HL-60 (cell line): ENCODE data around the gene HDAC9.

Source experiments
- DNase-seq, 2 experiments: peaks; one replicate each; pipeline ENCODE4 v3.0.0-alpha.2; 2010 to 2020; ENCODE audit warnings: low read depth in 1 of 2, low spot score in 1 of 2
- H3K27ac ChIP-seq: fragments of 250-450 bp; sonication (Bioruptor Pico); replicated peaks from 2 replicates; pipeline ENCODE4 v1.5.1; 2020; ENCODE audit warnings: mild to moderate bottlenecking, moderate library complexity
- H3K27me3 ChIP-seq: fragments of 250-450 bp; sonication (Bioruptor Pico); 2 replicates; pipeline ENCODE4 v1.5.1; 2021; ENCODE audit warnings: mild to moderate bottlenecking, moderate library complexity; ENCODE audit not compliant: insufficient read depth, poor library complexity, severe bottlenecking
- H3K4me3 ChIP-seq: replicated peaks from 2 replicates; pipeline ENCODE4 v1.5.1; 2011; ENCODE audit warnings: mild to moderate bottlenecking, control low read depth, low read length; ENCODE audit not compliant: insufficient read depth
- GABPA ChIP-seq: IDR thresholded peaks from 2 replicates; pipeline ENCODE4 v1.6.1; 2012; ENCODE audit warnings: low read depth
- POLR2AphosphoS5 ChIP-seq: IDR thresholded peaks from 2 replicates; pipeline ENCODE4 v1.6.1; 2012; ENCODE audit warnings: low read depth
- SPI1 ChIP-seq: IDR thresholded peaks from 2 replicates; pipeline ENCODE4 v1.6.1; 2012; ENCODE audit warnings: low read depth, mild to moderate bottlenecking, borderline replicate concordance
- TF ChIP-seq, protein P1 (sequence below): IDR thresholded peaks from one replicate; pipeline ENCODE4 v1.5.1; 2011; ENCODE audit warnings: low read length, control low read depth, inconsistent platforms; ENCODE audit not compliant: insufficient read depth
- TF ChIP-seq, protein P2 (sequence below): IDR thresholded peaks from 2 replicates; pipeline ENCODE4 v1.6.1; 2012; ENCODE audit warnings: low read depth; ENCODE audit not compliant: insufficient replicate concordance

HDAC9 gene

DNA sequence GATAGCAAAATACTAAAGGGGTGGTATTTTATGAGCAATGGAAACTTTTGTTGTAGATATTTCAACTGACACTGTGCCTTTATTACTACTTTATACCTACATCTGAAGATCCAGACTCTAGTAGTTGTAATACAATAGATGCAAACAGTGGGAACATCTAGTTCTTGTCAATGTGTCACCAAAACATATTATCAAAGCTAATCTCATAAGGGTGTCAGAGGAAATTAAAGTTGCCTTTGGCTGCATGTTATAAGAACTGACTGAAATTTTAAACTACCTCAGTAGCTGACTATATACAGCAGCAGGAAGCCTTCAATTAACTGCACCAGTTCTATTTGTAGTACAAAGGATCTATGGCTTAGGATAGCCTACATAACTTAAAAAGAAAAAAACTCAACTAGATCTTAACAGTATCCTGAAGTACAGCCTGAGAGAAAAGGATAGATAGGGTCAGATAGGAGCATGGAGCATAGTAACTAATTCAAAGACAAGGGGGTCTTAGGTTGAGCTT lies 30.9 kb downstream of the HDAC9 start:
- no peak overlapping the region for H3K4me3 ChIP-seq
- H3K27me3 ChIP-seq: no peaks in the 10 kb centered on the region
- DNase-seq: no peak
- H3K27ac ChIP-seq: no peak overlapping the region
- TF ChIP-seq, protein P1, sequence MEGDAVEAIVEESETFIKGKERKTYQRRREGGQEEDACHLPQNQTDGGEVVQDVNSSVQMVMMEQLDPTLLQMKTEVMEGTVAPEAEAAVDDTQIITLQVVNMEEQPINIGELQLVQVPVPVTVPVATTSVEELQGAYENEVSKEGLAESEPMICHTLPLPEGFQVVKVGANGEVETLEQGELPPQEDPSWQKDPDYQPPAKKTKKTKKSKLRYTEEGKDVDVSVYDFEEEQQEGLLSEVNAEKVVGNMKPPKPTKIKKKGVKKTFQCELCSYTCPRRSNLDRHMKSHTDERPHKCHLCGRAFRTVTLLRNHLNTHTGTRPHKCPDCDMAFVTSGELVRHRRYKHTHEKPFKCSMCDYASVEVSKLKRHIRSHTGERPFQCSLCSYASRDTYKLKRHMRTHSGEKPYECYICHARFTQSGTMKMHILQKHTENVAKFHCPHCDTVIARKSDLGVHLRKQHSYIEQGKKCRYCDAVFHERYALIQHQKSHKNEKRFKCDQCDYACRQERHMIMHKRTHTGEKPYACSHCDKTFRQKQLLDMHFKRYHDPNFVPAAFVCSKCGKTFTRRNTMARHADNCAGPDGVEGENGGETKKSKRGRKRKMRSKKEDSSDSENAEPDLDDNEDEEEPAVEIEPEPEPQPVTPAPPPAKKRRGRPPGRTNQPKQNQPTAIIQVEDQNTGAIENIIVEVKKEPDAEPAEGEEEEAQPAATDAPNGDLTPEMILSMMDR: no peak
- TF ChIP-seq SPI1: no peak
- TF ChIP-seq, protein P2, sequence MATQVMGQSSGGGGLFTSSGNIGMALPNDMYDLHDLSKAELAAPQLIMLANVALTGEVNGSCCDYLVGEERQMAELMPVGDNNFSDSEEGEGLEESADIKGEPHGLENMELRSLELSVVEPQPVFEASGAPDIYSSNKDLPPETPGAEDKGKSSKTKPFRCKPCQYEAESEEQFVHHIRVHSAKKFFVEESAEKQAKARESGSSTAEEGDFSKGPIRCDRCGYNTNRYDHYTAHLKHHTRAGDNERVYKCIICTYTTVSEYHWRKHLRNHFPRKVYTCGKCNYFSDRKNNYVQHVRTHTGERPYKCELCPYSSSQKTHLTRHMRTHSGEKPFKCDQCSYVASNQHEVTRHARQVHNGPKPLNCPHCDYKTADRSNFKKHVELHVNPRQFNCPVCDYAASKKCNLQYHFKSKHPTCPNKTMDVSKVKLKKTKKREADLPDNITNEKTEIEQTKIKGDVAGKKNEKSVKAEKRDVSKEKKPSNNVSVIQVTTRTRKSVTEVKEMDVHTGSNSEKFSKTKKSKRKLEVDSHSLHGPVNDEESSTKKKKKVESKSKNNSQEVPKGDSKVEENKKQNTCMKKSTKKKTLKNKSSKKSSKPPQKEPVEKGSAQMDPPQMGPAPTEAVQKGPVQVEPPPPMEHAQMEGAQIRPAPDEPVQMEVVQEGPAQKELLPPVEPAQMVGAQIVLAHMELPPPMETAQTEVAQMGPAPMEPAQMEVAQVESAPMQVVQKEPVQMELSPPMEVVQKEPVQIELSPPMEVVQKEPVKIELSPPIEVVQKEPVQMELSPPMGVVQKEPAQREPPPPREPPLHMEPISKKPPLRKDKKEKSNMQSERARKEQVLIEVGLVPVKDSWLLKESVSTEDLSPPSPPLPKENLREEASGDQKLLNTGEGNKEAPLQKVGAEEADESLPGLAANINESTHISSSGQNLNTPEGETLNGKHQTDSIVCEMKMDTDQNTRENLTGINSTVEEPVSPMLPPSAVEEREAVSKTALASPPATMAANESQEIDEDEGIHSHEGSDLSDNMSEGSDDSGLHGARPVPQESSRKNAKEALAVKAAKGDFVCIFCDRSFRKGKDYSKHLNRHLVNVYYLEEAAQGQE: no peak

DNA sequence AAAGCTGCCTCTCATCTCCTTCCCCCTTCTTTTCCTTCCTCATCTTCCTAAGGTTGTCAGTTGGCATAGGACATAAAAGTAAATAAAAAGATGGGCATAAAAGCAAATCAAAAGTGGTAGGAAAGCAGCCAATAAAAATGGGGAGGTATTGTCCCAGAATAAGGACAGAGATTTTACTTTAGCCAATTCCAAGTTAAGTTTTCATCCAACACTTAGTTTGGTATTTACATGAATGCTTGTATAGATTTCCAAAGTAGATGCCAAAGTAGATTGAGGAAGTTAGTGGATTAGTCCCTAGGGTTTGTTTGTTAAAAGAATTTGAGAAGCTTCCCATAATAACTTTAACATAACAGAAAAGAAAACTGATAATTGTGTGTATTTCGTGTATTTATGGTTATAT lies 33.7 kb downstream of the HDAC9 start:
- no peak overlapping the region for H3K27ac ChIP-seq
- no peak overlapping the region for H3K4me3 ChIP-seq
- no peak for DNase-seq
- no peaks in the 10 kb centered on the region for H3K27me3 ChIP-seq
- TF ChIP-seq, protein P1: no peak
- TF ChIP-seq SPI1 (no peak), GABPA (no peak), POLR2AphosphoS5 (no peak)
- TF ChIP-seq, protein P2: no peak

DNA sequence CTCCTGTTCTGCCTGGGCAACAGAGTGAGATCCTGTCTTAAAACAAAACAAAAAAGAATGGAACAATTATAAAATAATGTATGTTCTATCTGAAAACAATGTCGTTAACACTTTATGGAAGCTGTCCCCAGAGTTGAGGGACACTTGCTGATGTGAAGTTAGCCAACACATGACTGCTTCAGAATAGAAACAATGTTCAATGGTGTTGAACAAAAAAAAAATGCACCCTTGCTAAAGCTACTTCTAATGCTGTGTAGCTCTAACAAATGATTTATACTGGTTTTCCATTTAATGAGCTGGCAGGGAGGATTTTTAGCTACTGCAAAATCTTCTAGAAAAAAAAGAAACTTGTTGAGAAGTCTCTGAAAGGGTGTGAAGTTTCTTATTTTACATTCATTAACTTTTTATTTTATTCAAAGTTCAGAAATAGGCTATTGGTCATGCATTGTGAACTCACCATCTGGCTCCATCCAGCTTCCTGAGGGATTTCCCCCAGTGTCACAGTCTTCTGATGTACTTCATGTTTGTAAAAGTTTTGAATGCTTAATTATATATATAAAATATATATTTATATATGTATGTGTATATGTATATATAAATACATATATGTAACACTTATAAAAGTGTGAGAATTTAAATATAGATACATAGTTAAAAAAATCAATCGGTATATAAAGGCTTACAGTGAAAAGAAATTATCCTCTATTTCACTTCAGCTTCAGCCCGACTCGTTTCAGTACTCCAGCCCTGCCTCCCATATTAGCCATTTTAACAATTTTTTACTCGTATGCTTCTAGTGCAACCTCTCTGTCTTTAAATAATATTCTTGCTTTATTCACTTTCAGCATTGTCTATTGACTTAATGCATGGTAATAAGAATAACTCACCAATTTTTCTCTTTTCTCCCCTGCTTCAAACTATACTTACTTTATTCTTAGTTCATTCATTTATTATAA lies 35.0 kb downstream of the HDAC9 start:
- no peak overlapping the region for H3K4me3 ChIP-seq
- TF ChIP-seq SPI1 (no peak), GABPA (no peak), POLR2AphosphoS5 (no peak)
- TF ChIP-seq, protein P1: no peak
- TF ChIP-seq, protein P2: no peak
- H3K27ac ChIP-seq: no peak overlapping the region
- DNase-seq: no peak
- H3K27me3 ChIP-seq: no peaks in the 10 kb centered on the region
